HL-60/S4 treated with retinoic acid at 250 ng/mL for 4 days and 3 days (cell line): ENCODE results near the gene SESN2.

ENCODE experiments used
- in situ Hi-C: fragments of 300-500 bp; cut with MboI; formaldehyde crosslinking; loops from 2 replicates; pipeline ENCODE4 v1.7.0; 2022; ENCODE audit warnings: low sequenced_read_pairs

The SESN2 gene

GRCh38 chr1:28249013-28249865 is 10.1 kb upstream of the SESN2 start:
- in situ Hi-C loops: no loop called here

DNA sequence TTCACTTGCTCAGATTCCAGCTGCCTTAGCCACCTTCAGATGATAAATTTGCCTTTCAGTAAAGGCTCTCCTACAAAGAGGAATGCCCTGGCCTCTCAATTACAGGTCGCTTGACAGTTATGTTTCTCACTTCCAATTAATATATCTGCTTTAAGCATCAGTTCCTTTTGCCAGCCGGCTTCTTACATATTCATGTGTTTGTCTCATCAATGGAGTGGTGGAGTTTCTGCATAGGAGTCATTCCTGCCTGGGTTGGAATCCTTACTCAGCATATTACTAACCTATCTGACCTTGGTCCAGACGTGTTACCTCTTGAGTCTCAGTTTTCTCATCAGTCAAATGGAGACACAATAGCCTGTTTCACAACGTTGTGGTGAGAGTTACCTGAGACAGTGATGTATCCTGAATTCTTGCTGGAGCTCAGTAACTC is 9.4 kb upstream of the SESN2 start:
- in situ Hi-C loops: no loop called here

GRCh38 chr1:28256197-28256827 is 3.0 kb upstream of the SESN2 start:
- in situ Hi-C loops: no loop called here

GRCh38 chr1:28257736-28258135 is 1.6 kb upstream of the SESN2 start:
- in situ Hi-C loops: no loop called here

DNA sequence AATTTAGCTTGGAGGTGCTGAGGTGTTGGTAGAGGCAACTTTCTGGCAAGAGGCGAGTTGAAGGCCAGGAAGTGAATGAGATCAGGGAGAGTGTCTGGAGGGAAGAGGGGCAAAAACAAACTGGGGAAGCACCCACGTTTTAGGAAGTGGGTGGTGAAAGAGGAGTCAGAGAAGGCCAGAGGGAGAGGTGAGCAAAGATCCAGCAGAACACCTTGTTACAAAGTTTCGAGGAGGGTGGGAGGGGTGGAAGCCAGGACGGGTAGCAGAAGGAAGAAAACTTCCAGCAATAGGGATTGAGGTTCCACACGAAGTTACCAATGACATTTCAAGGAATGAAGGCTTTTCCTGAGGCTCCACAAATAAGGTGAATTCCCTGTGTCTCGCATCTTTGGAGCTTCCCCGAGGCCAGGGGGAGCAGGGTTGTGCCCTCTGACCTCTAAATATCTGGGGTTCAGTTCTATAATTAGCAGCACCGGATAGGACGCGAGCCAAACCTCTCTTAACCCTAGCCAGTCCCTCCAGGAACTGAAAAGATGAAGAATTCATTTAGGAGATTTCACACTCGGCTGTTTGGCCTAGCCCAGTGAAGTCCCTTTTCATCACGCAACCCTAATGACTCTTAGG is 578 bp upstream of the SESN2 start:
- in situ Hi-C loops: no loop called here

- in situ Hi-C loops: no loop called here
These were observed 850 bp downstream of the SESN2 start for GRCh38 chr1:28259934-28260802.

DNA sequence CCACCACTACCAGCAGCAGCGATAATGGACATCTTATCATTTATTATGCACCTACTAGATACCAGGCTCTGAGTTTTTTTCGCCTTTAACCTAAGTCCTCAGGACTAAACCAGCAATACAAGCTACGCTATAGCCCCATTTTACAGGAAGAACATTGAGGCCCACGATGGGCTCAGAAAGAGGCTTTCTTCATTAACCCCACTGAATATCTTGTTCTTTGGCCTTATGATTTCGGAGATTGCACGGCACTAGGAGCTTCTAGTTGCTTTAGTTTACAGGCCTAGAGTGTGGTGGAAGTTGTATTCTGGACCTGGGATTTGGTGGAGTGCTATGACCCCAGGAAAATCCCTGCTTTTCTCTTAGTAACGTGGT is 1.5 kb downstream of the SESN2 start:
- in situ Hi-C loops: no loop called here

DNA sequence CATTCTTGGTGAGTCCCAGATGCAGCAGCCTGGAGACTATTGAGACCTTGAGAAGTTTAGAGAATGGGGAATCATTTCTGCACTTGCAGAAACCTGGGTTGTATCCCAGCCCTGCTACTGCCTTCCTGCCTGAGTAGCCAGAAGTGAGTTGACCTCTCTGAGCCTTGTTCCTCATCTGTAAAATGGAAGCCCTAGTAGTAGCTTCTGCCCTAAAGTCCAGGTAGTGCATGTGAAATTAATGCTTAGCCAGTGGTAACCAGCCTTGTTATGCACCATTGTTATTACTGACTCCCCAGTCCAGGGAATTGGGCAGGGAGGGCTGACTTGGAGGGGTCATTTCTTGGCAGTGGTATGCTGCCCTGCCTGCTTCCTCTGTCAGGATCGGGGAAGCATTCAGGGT is 5.6 kb downstream of the SESN2 start:
- in situ Hi-C loops: no loop called here

DNA sequence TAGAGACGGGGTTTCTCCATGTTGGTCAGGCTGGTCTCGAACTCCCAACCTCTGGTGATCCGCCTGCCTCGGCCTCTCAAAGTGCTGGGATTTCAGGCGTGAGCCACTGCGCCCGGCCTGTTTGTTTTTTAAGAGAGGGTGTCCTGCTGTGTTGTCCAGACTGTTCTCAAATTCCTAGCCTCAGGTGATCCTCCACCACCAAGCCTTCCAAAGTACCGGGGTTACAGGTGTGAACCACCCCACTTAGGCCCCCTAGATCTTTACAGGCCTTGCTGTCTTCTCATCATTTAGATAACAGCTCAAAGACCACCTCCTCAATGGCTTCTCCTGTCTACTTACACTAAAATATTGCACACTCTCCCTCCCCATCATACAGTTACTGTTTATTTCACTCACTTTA is 6.3 kb downstream of the SESN2 start:
- in situ Hi-C loops: no loop called here

GRCh38 chr1:28266920-28267322 is 7.6 kb downstream of the SESN2 start:
- in situ Hi-C loops: no loop called here

DNA sequence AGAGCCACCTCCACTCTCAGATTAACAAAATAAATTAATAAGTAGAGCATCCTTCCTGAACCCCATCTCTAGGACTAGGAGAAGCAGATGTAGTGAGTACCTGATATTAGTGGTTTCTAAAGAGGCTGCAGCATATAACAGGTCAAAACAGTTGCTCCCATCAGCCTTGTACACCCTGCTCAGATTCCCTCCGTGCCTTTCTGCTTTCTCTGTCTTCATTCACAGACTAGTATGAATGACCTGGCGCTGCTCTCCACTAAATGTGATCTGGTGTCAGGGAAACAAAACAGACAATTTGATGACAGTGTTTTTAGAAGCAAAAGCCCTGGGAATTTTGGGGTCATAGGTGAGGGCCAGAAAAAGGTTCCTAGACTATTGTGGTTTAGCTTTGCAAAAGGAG is 8.3 kb downstream of the SESN2 start:
- in situ Hi-C loops: no loop called here

- in situ Hi-C loops: no loop called here
These were observed 10.2 kb downstream of the SESN2 start for GRCh38 chr1:28269529-28269928.

DNA sequence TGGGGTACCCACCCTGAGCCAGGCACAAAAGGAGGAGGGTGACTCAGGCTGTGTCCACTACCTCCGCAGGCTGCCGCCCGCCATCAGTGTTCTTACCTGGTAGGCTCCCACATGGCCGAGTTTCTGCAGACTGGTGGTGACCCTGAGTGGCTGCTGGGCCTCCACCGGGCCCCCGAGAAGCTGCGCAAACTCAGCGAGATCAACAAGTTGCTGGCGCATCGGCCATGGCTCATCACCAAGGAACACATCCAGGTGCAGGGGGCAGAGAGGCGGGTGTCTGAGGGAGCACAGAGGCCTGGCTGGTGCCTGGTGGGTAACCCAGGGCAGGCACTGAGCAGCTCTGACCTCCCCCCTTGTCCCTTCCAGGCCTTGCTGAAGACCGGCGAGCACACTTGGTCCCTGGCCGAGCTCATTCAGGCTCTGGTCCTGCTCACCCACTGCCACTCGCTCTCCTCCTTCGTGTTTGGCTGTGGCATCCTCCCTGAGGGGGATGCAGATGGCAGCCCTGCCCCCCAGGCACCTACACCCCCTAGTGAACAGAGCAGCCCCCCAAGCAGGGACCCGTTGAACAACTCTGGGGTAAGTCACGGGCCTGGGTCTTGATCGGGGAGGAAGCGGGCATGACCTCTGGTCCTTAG is 13.0 kb downstream of the SESN2 start:
- in situ Hi-C loops: no loop called here

DNA sequence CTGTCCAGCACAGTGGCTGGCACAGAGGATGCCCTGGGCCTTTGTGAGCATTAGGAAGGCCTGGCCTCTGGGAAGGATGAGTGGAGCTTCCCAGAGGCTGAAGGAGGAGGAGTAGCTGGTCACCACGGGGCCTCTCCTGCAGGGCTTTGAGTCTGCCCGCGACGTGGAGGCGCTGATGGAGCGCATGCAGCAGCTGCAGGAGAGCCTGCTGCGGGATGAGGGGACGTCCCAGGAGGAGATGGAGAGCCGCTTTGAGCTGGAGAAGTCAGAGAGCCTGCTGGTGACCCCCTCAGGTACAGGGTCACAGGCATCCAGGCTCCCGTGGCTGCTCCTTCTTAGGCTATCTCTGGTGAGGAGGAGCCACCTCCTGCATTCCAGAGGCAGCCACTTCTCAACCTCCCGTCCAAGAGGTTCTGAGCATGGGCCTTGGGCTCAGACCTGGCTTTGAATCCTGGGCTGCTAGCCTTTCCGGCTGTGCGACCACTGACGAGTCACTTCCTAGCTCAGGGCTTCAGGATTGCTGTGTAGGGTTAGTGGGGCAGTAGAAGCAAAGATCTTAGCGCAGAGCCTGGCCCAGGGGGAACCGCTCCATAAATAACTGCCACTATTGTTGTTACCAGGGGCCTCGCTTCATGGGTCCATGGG is 14.0 kb downstream of the SESN2 start:
- in situ Hi-C loops: no loop called here

DNA sequence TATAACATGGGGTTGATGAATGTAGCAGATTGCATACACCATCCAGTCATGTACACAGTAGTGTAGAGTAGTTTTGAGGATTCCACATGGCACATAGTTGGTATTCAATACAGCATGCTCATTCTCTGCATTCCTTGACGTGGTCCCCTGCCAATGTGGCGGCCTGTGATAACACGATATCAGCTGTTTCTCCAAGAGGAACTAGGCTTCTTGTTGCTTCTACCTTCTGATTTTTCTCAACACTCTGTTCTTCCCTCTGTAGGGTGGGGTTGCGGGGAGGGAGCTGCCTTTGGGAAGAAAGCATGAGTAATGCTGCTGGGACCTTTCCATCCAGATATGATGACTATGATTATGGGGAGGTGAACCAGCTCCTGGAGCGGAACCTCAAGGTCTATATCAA is 19.4 kb downstream of the SESN2 start:
- in situ Hi-C loops: no loop called here

DNA sequence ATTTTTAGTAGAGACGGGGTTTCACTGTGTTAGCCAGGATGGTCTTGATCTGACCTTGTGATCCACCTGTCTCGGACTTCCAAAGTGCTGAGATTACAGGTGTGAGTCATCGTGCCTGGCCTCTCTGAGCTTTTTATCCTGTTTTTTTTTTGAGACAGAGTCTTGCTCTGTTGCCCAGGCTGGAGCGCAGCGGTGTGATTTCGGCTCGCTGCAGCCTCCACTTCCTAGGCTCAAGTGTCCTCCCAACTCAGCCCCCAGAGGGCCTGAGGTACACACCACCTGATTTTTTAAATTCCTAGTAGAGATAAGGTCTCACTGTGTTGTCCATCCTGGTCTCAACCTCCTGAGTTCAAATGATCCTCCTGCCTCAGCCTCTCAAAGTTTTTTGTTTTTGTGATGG is 20.4 kb downstream of the SESN2 start:
- in situ Hi-C loops: no loop called here

DNA sequence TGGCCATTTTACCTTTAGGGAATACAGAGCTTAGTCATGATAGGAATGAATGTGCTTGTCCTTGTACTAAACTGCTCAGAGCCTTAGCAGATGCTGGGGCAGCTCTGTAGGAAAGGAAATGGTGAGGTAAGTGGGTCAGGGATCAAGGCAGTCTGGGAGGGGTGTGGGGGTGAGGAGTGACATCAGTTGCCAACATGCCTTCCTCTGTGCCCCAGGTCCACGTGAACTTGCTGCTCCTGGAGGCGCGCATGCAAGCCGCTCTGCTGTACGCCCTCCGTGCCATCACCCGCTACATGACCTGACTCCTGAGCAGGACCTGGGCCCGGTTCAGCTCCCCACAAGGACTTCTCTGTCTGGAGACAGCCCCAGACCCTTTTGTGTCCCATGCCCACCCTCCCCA is 21.2 kb downstream of the SESN2 start:
- in situ Hi-C loops: no loop called here

DNA sequence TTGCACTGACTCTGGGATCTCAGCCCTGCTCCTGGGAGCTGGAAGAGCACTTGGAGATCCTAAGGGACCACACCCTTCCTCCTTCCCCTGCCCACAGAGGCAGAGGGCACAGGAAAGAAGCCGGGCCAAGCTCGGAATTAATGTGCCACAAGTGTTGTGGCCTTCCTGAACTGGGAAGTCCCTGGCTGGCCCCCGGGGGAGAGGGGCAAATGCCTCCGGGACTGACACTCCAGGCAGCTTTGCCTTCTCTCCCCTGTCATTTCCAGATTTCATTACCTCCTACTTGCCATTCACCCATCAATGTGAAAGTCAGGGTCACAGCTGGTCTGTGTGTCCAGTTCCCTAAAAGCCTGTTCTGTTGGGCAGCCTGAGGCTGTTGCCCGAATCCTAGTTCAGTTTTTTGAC is 21.7 kb downstream of the SESN2 start:
- in situ Hi-C loops: no loop called here

GRCh38 chr1:28281608-28282425 is 22.5 kb downstream of the SESN2 start:
- in situ Hi-C loops: no loop called here
